Mesendoderm (in vitro differentiated cells): ENCODE data around the gene XIRP1.

Source experiments
- DNase-seq: peaks from one replicate; pipeline ENCODE4 v3.0.0; 2013
- H2AK5ac ChIP-seq: 2 replicates; pipeline ENCODE4 v1.6.1; 2013; ENCODE audit warnings: low read length, inconsistent platforms
- H2BK120ac ChIP-seq: 2 replicates; pipeline ENCODE4 v1.6.1; 2013; ENCODE audit warnings: low read depth, mild to moderate bottlenecking, low read length, moderate library complexity, mixed read lengths
- H2BK15ac ChIP-seq: replicated peaks from 2 replicates; pipeline ENCODE4 v1.6.1; 2013; ENCODE audit warnings: low read depth, mild to moderate bottlenecking, moderate library complexity
- H2BK5ac ChIP-seq: 2 replicates; pipeline ENCODE4 v1.6.1; 2013; ENCODE audit warnings: low read length, inconsistent platforms
- H3K18ac ChIP-seq: 2 replicates; pipeline ENCODE4 v1.6.1; 2013; ENCODE audit warnings: mild to moderate bottlenecking, low read length, mixed read lengths
- H3K23ac ChIP-seq: one replicate; pipeline ENCODE4 v1.6.1; 2013; ENCODE audit warnings: low read length
- H3K27ac ChIP-seq: 2 replicates; pipeline ENCODE4 v1.5.1; 2013; ENCODE audit warnings: low read depth, mild to moderate bottlenecking, inconsistent platforms, low read length, moderate library complexity
- H3K27me3 ChIP-seq: 2 replicates; pipeline ENCODE4 v1.6.1; 2013; ENCODE audit warnings: low read length, control low read depth, mild to moderate bottlenecking, inconsistent platforms; ENCODE audit not compliant: insufficient read depth, poor library complexity
- H3K36me3 ChIP-seq: 2 replicates; pipeline ENCODE4 v1.6.1; 2013; ENCODE audit warnings: low read length, inconsistent platforms; ENCODE audit not compliant: control insufficient read depth, insufficient read depth
- H3K4ac ChIP-seq: one replicate; pipeline ENCODE4 v1.6.1; 2013; ENCODE audit warnings: low read depth, mild to moderate bottlenecking, low read length, moderate library complexity
- H3K4me1 ChIP-seq: 2 replicates; pipeline ENCODE4 v1.6.1; 2013; ENCODE audit warnings: low read depth, low read length, inconsistent platforms; ENCODE audit not compliant: control insufficient read depth
- H3K4me2 ChIP-seq: 2 replicates; pipeline ENCODE4 v1.6.1; 2013; ENCODE audit warnings: low read length
- H3K4me3 ChIP-seq: 2 replicates; pipeline ENCODE4 v1.5.1; 2013; ENCODE audit warnings: mild to moderate bottlenecking, low read length
- H3K56ac ChIP-seq: one replicate; pipeline ENCODE4 v1.6.1; 2013; ENCODE audit warnings: low read length
- H3K79me1 ChIP-seq: 2 replicates; pipeline ENCODE4 v1.6.1; 2013; ENCODE audit warnings: low read length, inconsistent platforms
- H3K79me2 ChIP-seq: 2 replicates; pipeline ENCODE4 v1.6.1; 2013; ENCODE audit warnings: mild to moderate bottlenecking, low read length; ENCODE audit not compliant: control insufficient read depth, insufficient read depth
- H3K9ac ChIP-seq: 2 replicates; pipeline ENCODE4 v1.6.1; 2013; ENCODE audit warnings: low read length, inconsistent platforms
- H4K5ac ChIP-seq: one replicate; pipeline ENCODE4 v1.6.1; 2013; ENCODE audit warnings: low read length
- H4K8ac ChIP-seq: one replicate; pipeline ENCODE4 v1.6.1; 2013; ENCODE audit warnings: low read depth, mild to moderate bottlenecking, control low read depth, low read length, moderate library complexity
- WGBS: extraction: QIAGEN DNeasy Blood & Tissue Kit; methylation state at CpG from one replicate; pipeline ENCODE4 v1.1.7; 2013; ENCODE audit warnings: low lambda C conversion rate, missing lambda C conversion rate; ENCODE audit not compliant: insufficient coverage; ENCODE audit errors: extremely low coverage; 5-methylcytosine and 5-hydroxymethylcytosine counted together

The XIRP1 gene

GRCh38 chr3:39186692-39187151, 5.7 kb downstream of the XIRP1 start:
- Histone ChIP-seq H4K8ac (no peak overlapping the region), H3K56ac (no peak overlapping the region), H2BK15ac (no peak overlapping the region), H4K5ac (no peak overlapping the region), H3K4ac (no peak overlapping the region), H3K4me1 (no peaks in the 10 kb centered on the region), H2AK5ac (no peak overlapping the region), H3K79me2 (no peaks in the 10 kb centered on the region), H3K18ac (no peak overlapping the region), H3K27ac (no peak overlapping the region), H3K27me3 (no peaks in the 10 kb centered on the region), H3K4me2 (no peak overlapping the region), H3K23ac (no peak overlapping the region), H2BK120ac (no peak overlapping the region), H3K36me3 (no peaks in the 10 kb centered on the region), H3K9ac (no peak overlapping the region), H3K4me3 (no peak overlapping the region), H2BK5ac (no peak overlapping the region), H3K79me1 (no peaks in the 10 kb centered on the region)
- no peak for DNase-seq
- no CpG with 5 or more reads among the region's 11 CpGs for WGBS

- no peak overlapping the region for H4K8ac ChIP-seq
- no CpG with 5 or more reads among the region's 14 CpGs for WGBS
- no peaks in the 10 kb centered on the region for H3K79me2 ChIP-seq
- H3K4me1 ChIP-seq, result no peaks in the 10 kb centered on the region
- H3K23ac ChIP-seq, result no peak overlapping the region
- no peaks in the 10 kb centered on the region for H3K27me3 ChIP-seq
- no peak overlapping the region for H3K4me3 ChIP-seq
- H3K79me1 ChIP-seq, result no peaks in the 10 kb centered on the region
- no peak overlapping the region for H3K56ac ChIP-seq
- no peak overlapping the region for H3K18ac ChIP-seq
- no peak overlapping the region for H3K4ac ChIP-seq
- DNase-seq, result no peak
- no peak overlapping the region for H3K27ac ChIP-seq
- H2AK5ac ChIP-seq, result no peak overlapping the region
- no peak overlapping the region for H3K9ac ChIP-seq
- H2BK15ac ChIP-seq, result no peak overlapping the region
- H2BK120ac ChIP-seq, result no peak overlapping the region
- H3K4me2 ChIP-seq, result no peak overlapping the region
- no peaks in the 10 kb centered on the region for H3K36me3 ChIP-seq
- no peak overlapping the region for H4K5ac ChIP-seq
- no peak overlapping the region for H2BK5ac ChIP-seq
Measured at GRCh38 chr3:39185959-39186691, 6.3 kb downstream of the XIRP1 start.

GRCh38 chr3:39185326-39185958, 7.0 kb downstream of the XIRP1 start:
- Histone ChIP-seq H2AK5ac (no peak overlapping the region), H4K5ac (no peak overlapping the region), H3K56ac (no peak overlapping the region), H3K4me1 (peaks cover under 1% of the 10 kb centered on the region), H3K36me3 (no peaks in the 10 kb centered on the region), H3K9ac (no peak overlapping the region), H2BK5ac (no peak overlapping the region), H3K79me2 (no peaks in the 10 kb centered on the region), H3K4me2 (no peak overlapping the region), H2BK120ac (no peak overlapping the region), H4K8ac (no peak overlapping the region), H2BK15ac (no peak overlapping the region), H3K4ac (no peak overlapping the region), H3K4me3 (no peak overlapping the region), H3K23ac (no peak overlapping the region), H3K18ac (no peak overlapping the region), H3K27ac (no peak overlapping the region), H3K27me3 (no peaks in the 10 kb centered on the region), H3K79me1 (no peaks in the 10 kb centered on the region)
- DNase-seq, result no peak
- no CpG with 5 or more reads among the region's 9 CpGs for WGBS

- Histone ChIP-seq H2AK5ac (no peak overlapping the region), H3K4me3 (no peak overlapping the region), H3K36me3 (no peaks in the 10 kb centered on the region), H4K5ac (no peak overlapping the region), H2BK15ac (no peak overlapping the region), H3K79me1 (no peaks in the 10 kb centered on the region), H3K4ac (no peak overlapping the region), H3K79me2 (no peaks in the 10 kb centered on the region), H3K27ac (no peak overlapping the region), H3K56ac (no peak overlapping the region), H3K9ac (no peak overlapping the region), H2BK120ac (no peak overlapping the region), H2BK5ac (no peak overlapping the region), H3K27me3 (no peaks in the 10 kb centered on the region), H4K8ac (no peak overlapping the region), H3K18ac (no peak overlapping the region), H3K4me1 (peaks cover 2% of the 10 kb centered on the region), H3K4me2 (no peak overlapping the region), H3K23ac (no peak overlapping the region)
- DNase-seq, result no peak
- WGBS, result no CpG with 5 or more reads among the region's 4 CpGs
Measured at GRCh38 chr3:39184968-39185285, 7.5 kb downstream of the XIRP1 start.

GRCh38 chr3:39184081-39184967, 8.1 kb downstream of the XIRP1 start:
- no peaks in the 10 kb centered on the region for H3K27me3 ChIP-seq
- H3K56ac ChIP-seq, result no peak overlapping the region
- no peak overlapping the region for H3K18ac ChIP-seq
- H3K4me2 ChIP-seq, result no peak overlapping the region
- no peaks in the 10 kb centered on the region for H3K79me1 ChIP-seq
- H2BK15ac ChIP-seq, result no peak overlapping the region
- DNase-seq, result no peak
- no peaks in the 10 kb centered on the region for H3K79me2 ChIP-seq
- H3K27ac ChIP-seq, result no peak overlapping the region
- H3K23ac ChIP-seq, result no peak overlapping the region
- no peaks in the 10 kb centered on the region for H3K36me3 ChIP-seq
- no CpG with 5 or more reads among the region's 12 CpGs for WGBS
- H4K8ac ChIP-seq, result no peak overlapping the region
- peaks cover 2% of the 10 kb centered on the region for H3K4me1 ChIP-seq
- H2BK5ac ChIP-seq, result no peak overlapping the region
- H2BK120ac ChIP-seq, result no peak overlapping the region
- no peak overlapping the region for H2AK5ac ChIP-seq
- H4K5ac ChIP-seq, result no peak overlapping the region
- no peak overlapping the region for H3K4ac ChIP-seq
- no peak overlapping the region for H3K9ac ChIP-seq
- no peak overlapping the region for H3K4me3 ChIP-seq
